HuH-7 (cell line): ENCODE measurements around the gene AGRP.
A peak's percentile ranks its signal among the peaks of the same experiment; 100 is the strongest.
"Not testable (repeated sequence)": the region's sequence is repeated elsewhere in the genome, so short reads cannot be mapped to it uniquely, and the experiment has no call there.

Source experiments
- DNase-seq: peaks from one replicate; pipeline ENCODE4 v3.0.0; 2011; ENCODE audit warnings: low spot score

The AGRP gene

DNA sequence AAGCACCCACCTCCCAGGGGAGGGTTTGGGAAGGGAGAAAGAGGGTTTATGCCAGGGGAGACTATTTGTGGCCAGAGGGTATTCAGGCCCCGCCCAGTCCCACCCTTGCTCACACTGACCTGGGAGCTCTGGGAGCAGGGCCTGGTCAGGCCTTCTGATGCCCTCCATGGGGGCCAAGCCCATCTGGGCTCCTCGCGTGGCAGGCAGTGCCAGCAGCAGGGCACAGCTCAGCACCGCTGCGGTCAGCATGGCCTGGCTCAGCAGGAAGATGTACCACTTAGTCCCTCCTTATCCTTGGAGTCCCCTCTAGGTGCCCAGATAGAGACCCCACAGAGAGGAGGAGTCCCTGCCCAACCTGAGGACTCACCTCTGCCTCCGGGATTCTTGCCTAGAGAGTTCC, at the start of gene AGRP:
Gene AGRP (minus strand): TSS at position 398 of the 400 bp plus-strand sequence. CDS start 149 bp downstream, at position 249.
- DNase-seq: no peak

- no peak for DNase-seq
Observed at GRCh38 chr16:67531247-67531646, 47.9 kb upstream of the AGRP start.

- DNase-seq: peak; percentile 58
Observed at GRCh38 chr16:67530013-67530939, 46.9 kb upstream of the AGRP start.

DNA sequence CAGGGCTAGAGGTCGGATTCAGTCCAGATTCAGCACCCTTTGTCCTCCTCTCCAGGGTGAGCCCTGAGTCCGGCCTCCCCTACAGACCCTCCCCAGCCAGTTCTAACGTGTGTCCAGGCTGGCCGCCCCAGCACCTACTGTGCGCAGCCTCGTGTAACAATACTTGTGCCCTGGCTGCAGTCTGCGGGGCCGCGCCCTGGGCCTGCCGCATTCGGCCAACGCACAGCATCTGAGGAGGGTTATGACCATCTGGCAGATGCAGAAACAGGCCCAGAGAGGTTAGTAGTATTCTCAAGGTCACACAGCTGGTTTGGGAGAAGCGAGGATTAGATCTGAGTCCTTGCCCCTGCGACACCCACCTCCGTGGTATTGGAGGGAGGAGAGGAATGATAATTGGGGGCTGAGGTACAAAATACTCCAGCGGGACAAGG, 46.2 kb upstream of the AGRP start:
- DNase-seq: peak; percentile 43

- peak; percentile 58 for DNase-seq
Observed at GRCh38 chr16:67528870-67529581, 45.7 kb upstream of the AGRP start.

DNA sequence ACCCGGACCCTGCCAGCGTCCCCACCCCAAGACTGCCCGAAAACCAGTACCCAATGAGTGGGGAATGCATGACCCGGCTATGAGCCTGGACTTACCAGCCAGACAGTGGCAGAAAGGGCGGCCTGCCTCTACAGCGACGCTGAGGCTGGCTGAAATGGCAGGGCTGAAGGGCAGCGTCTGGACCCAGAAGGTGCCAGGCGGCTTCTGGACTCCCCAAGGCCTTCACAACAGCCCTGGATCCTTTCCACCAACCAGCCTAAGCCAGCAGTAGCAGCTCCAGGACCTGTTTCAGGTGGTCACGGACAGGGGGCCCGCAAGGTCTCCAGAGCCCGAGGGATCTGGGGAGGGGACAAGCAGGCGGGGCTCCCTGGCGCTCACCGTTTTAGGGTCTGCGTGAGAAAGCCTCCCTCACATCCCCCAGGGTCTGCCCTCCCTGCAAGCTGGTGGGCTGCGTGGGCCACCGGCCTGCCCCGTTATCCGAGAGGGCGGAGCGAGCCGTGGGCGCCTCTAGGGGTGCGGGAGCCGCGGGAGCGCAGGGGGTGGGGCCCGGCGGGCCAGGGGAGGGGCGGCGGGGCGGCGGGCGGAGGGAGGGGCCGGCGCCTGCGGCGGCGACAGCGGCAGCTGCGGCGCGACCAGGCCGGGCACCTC, 45.0 kb upstream of the AGRP start, which contains the start of gene RIPOR1:
Gene RIPOR1 (plus strand): TSS at position 608 of the 648 bp plus-strand sequence. CDS start 9,618 bp downstream, outside the sequence.
- DNase-seq: peak; percentile 90

DNA sequence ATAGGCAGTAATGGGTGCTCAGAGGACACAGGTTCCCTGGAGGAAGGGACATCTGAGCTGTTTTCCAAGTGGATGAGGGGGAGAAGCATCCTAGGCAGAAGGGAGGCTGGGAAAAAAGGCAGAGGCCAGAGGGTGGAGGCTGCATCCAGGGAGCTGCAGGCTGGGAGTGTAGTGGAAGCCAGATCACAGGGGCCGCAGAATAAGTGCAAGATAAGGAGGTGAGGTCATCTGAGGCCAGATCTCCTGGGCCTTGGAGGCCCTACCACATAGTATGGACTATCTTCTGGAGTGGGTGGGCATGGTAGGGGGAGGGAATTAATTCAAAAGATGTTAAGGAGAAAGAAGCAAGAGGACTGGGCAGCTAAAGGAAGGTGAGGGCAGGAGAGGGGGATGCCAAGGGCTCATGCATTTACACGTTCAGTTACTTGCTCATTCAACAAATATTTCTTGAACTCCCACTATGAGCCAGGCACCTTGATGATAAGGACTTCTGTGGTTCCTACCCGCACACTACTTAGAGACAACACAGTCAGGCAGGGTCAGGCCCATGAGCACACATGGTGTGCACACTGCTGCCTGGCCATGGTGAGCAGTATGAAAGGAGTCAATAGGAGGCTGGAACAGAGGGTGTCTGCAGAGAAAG, 42.9 kb upstream of the AGRP start:
- DNase-seq: no peak

DNA sequence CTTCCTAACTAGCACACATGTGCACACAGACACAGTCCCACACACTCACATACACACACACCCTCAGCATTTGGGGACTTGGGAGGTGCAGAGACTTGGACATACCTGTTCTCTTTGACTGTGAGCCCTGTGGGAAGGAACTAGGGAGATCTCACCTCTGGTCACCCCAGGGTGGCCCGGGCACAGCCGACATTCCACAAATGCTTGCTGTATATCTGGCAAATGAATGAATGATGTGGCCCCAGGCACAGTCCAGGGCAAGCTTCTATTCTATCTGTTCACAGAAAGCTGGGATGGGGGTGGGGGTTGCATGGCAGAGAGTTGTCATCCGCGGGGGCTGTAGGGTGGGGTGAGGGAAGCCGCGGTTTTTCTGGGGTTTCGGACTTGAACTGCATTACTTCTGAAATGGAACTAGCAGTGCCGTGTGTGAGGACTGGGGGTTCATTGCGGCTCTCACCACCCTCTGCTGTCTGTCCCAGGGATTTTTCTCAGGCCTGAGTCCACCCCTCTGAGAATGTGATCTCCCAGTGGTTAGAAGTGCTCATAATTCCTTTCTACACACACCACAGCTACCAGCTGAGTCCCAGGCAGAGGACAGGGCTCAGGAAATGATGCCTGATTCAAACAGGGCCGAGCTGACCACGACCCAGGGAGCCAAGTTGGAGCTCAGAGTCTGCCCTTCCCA, 42.0 kb upstream of the AGRP start:
- no peak for DNase-seq

DNA sequence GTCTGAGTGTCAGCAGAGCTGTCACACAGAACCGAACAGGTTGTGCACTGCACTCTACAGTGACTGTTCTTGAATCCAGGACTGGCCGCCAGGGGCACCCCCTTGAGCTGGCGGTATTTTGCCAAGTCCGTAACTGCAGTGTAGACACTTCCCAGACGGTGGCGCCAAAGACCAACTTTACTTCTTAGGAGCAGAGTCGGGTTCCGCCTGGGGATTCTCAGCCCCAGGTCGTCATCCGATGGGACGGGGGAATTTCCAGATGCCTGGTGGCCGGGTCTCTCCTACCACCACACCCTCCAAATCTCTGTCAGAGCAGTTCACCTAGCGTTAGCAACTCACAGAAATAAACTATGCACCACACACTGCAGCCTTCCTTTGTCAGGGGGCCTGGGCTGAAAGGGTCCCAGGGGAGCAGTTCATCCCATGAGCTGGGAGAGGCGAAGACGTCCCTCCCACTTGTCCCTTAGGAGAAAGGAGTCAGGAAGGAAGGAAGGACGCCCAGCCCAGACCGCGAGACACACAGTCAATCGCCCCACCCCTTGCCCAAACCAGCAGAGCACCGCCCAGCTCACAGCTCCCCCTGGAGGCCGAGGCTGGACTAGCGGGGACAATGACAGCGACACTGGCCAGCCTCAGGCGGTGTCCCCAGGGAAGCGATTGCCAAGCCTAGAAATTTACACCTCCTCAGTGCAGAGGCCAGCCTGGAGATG, 37.9 kb upstream of the AGRP start:
- DNase-seq: peak; percentile 95

DNA sequence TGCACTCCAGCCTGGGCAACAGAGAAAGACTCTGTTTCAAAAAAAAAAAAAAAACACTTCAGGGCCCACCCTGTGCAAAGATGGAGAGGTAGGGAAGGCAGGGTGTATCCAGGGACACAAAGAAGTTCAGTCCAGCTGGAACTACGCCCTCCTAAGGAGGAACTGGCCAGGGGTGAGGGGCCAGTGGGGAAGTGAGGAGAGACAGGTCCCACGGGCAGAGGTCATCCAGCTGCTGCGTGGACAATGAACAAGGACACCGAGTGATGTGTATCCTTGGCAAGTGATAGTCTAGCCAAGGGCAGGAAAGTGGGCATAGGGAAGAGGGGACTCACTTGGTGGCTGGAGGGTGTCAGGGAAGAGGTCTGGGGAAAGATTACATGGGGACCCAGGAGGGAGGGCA, 35.9 kb upstream of the AGRP start:
- DNase-seq: no peak

DNA sequence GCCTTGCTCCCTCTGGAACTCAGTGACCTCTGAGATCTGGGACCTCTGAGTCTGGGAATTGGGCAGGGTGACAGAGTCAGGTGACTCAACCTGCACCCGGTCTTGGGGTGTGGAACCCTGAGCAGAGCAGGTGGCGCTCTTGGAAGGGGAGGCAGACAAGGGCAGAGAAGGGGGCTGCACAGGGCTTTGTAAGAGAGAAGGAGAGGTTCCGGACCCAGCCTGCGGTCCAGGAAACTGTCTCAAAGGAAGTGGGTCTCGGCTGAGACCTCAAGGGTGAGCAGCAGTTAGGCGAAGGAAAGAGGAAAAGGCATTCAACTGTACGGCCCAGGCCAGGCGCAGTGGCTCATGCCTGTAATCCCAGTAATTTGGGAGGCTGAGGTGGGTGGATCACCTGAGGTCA, 35.3 kb upstream of the AGRP start:
- DNase-seq: no peak

DNA sequence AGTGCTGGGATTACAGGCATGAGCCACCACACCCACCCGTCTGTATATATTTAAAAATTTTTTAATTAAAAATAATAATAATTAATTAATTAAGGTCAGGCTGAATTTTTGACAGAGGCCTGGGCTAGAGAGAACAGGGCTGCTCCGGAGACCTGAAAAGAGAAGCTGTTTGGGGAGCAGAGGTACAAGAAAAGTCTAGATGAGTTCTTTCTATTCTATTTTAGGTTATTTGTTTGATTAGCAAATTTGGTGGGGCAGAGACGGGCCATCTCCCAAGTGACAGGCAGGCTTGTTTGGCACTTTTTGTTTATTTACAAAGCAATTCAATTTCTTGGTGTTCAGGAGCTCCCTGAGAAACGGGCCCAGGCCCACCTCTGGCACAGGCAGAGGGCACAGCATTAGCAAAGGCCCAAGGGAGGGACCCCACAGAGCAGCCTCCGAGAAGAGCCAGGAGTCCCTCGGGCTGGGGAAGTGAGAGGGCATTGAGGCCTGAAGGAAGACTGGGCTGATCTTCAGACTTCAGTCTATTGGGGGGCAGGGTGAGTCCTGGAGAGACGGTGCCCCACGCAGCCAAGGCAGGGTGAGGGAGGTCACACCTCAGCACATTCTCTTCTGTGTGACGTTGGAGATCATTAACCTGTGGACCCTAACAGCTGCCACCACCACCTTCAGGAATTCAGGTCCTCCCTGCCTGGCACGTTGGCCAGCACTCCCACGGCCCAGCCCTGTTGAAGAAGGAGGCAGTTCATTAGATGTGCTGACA, 34.5 kb upstream of the AGRP start:
- DNase-seq: no peak

GRCh38 chr16:67517155-67517445, 33.8 kb upstream of the AGRP start:
- no peak for DNase-seq

DNA sequence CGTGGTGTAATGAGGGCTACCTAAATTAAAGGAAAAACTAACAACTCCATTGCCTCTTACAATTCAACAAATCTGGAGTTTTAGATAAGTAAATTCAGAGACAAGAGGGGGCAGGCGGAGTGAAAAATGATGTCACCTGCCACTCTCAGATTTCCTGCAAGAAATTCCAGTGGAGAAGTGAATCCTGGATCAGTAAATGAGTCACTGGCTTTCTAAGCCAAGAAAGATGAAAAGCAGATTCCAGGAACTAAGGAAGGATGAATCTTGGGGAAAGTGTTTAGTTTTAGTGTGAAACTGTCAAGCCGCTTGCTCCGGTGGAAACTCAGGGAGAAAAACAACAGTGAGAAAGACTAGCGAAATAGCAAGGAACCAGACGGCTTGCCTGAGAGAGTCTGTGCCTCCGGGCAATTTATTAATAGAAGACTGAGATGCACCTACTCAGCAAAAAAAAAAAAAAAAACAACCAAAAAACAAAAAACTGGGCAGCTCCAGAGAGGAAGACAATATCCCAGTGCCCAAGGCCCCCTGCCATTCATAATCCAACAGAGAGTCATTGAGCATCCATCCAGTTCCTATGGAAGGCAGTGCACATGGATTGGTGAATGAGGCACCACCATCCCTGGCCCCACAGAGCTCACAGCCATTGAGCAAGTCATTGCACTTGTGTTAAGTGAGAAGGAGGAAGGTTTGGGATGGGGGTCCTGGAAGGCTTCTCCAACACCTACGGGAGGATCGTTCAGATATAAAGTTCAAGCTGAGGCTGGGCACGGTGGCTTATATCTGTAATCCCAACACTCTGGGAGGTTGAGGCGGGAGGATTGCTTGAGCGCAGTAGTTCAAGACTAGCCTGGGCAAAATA, 33.2 kb upstream of the AGRP start:
- no peak for DNase-seq

- peak; percentile 57 for DNase-seq
Observed at GRCh38 chr16:67514382-67514828, 31.1 kb upstream of the AGRP start.

GRCh38 chr16:67513892-67514291, 30.5 kb upstream of the AGRP start:
- not testable (repeated sequence) for DNase-seq

DNA sequence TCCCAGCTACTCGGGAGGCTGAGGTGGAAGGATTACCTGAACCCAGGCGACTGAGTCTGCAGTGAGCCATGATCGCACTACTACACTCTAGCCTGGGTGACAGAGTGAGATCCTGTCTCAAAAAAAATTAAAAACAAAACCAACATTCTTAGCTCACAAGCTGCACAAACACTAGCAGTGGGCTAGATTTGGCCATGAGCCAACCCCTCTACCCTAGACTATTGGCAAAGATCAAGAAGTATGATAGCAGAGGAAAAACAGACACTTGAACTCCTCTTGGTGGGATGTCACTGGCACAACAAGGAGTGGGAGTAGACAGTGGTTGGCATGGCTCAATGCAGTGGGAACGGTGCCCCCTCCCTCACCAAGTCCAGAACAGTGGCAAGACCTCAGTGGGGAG, 25.7 kb upstream of the AGRP start:
- DNase-seq: no peak

GRCh38 chr16:67506468-67506867, 23.1 kb upstream of the AGRP start:
- DNase-seq: no peak
